Caco-2 (cell line): ENCODE data around the gene SIM2. TPM values are rescaled to one million over a fixed set of nuclear protein-coding genes. Genes with fewer than 3 reads are reported as not detected.
A peak's percentile ranks its signal among the peaks of the same experiment; 100 is the strongest.

Source experiments
- BruUV-seq: library from RNA; stranded (reverse); fragments of 400-500 nt; replicated peaks from 2 replicates; lab custom pipeline; 2021; lab: Mats Ljungman, UMichigan
- CTCF ChIA-PET: fragments of 300-600 bp; sonication (Branson Sonifier 250); formaldehyde crosslinking; loops from one replicate; lab custom pipeline; 2022; ENCODE audit warnings: antibody characterized with exemption; lab: Charles Lee
- POLR2A ChIA-PET: fragments of 300-600 bp; sonication (Branson Sonifier 250); formaldehyde crosslinking; loops from one replicate; lab custom pipeline; 2022; ENCODE audit warnings: antibody characterized with exemption; lab: Charles Lee
- DNase-seq, 2 experiments: peaks; one replicate each; pipeline versions ENCODE4 v3.0.0 to v3.0.0-alpha.2; 2020 to 2022
- H3K27me3 ChIP-seq: replicated peaks from 2 replicates; pipeline ENCODE4 v1.6.0; 2011; ENCODE audit warnings: low read length; ENCODE audit not compliant: control insufficient read depth, insufficient read depth
- H3K36me3 ChIP-seq: 2 replicates; pipeline ENCODE4 v1.5.1; 2011; ENCODE audit warnings: low read length; ENCODE audit not compliant: control insufficient read depth, insufficient read depth
- H3K4me1 ChIP-seq: fragments of 250-450 bp; sonication (Bioruptor Pico); 2 replicates; pipeline ENCODE4 v1.5.1; 2020; ENCODE audit warnings: mild to moderate bottlenecking
- H3K4me3 ChIP-seq: 2 replicates; pipeline ENCODE4 v1.5.1; 2011; ENCODE audit warnings: low read depth, mild to moderate bottlenecking, control low read depth, low read length
- H3K9me3 ChIP-seq: fragments of 250-450 bp; sonication (Bioruptor Pico); 2 replicates; pipeline ENCODE4 v1.5.1; 2020; ENCODE audit warnings: mild to moderate bottlenecking, moderate library complexity
- H3K27ac Mint-ChIP-seq: one replicate; pipeline ENCODE4 v1.8.0; 2022; ENCODE audit warnings: mixed read lengths; ENCODE audit not compliant: unreplicated experiment
- H3K27me3 Mint-ChIP-seq: one replicate; pipeline ENCODE4 v1.8.0; 2022; ENCODE audit warnings: mixed read lengths; ENCODE audit not compliant: insufficient read depth, unreplicated experiment
- H3K36me3 Mint-ChIP-seq: one replicate; pipeline ENCODE4 v1.8.0; 2022; ENCODE audit warnings: mild to moderate bottlenecking, mixed read lengths; ENCODE audit not compliant: insufficient read depth, unreplicated experiment
- H3K4me1 Mint-ChIP-seq: one replicate; pipeline ENCODE4 v1.8.0; 2022; ENCODE audit warnings: low read depth, mixed read lengths; ENCODE audit not compliant: unreplicated experiment
- H3K4me3 Mint-ChIP-seq: one replicate; pipeline ENCODE4 v1.8.0; 2022; ENCODE audit warnings: mild to moderate bottlenecking, moderate library complexity, mixed read lengths; ENCODE audit not compliant: unreplicated experiment
- H3K9me3 Mint-ChIP-seq: one replicate; pipeline ENCODE4 v1.8.0; 2022; ENCODE audit warnings: mixed read lengths; ENCODE audit not compliant: unreplicated experiment
- intact Hi-C: fragments of 100-400 bp; cut with micrococcal nuclease; formaldehyde crosslinking; loops from one replicate; pipeline ENCODE4 v1.10.0; 2022; ENCODE audit not compliant: unreplicated experiment
- total RNA-seq: library from RNA; stranded (reverse); gene quantifications from 2 replicates; pipeline ENCODE4 v1.2.3, GENCODE V29; 2022
- TF ChIP-seq, protein P1 (sequence below), 2 experiments: fragments of 200-600 bp in 1 of 2; IDR thresholded peaks; 1 replicate in 1 of 2; 2 replicates in 1 of 2; pipeline versions ENCODE4 v1.5.1 to v1.8.0; 2011 to 2022; ENCODE audit warnings: antibody characterized with exemption in 1 of 2, control low read depth in 1 of 2, inconsistent platforms in 1 of 2, low read depth in 1 of 2, low read length in 1 of 2, mild to moderate bottlenecking in 1 of 2, moderate library complexity in 1 of 2; ENCODE audit not compliant: insufficient read depth in 1 of 2, severe bottlenecking in 1 of 2, unreplicated experiment in 1 of 2

Gene SIM2
- total RNA-seq, 1 experiment from 2014 or later: 9.4 TPM

DNA sequence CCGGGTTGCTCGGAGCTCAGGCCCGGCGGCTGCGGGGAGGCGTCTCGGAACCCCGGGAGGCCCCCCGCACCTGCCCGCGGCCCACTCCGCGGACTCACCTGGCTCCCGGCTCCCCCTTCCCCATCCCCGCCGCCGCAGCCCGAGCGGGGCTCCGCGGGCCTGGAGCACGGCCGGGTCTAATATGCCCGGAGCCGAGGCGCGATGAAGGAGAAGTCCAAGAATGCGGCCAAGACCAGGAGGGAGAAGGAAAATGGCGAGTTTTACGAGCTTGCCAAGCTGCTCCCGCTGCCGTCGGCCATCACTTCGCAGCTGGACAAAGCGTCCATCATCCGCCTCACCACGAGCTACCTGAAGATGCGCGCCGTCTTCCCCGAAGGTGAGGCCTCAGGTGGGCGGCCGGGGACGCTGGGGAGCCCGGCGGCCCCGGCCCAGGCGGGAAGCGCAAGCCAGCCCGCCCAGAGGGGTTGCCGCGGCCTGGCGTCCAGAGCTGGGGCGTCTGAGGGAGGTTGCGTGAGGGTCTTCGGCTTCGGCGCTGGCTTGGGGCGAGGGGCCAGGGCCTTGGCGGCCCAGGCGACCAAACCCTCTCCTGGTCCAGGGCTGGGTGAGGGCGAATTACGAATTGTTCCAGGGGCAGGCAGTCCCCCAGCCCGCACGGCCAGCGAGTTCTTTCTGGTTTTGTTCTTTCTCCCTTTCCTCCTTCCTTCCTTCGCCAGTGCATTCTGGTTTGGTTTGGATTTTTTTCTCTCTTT, 805 bp downstream of the SIM2 start:
- Mint-ChIP-seq H3K27ac (peak overlapping the region; percentile 74), H3K27me3 (no peaks in the 10 kb centered on the region), H3K4me1 (peaks cover 7% of the 10 kb centered on the region), H3K9me3 (no peaks in the 10 kb centered on the region), H3K4me3 (peak overlapping the region; percentile 78), H3K36me3 (no peaks in the 10 kb centered on the region)
- ChIA-PET POLR2A (no interaction called here), CTCF (interaction anchor here (0.7 kb wide), 1 partner anchor 71 kb away, joined by 5 read pairs; no protein-coding TSS in a partner anchor)
- H3K9me3 ChIP-seq: no peaks in the 10 kb centered on the region
- no peaks in the 10 kb centered on the region for H3K36me3 ChIP-seq
- TF ChIP-seq, protein P1, sequence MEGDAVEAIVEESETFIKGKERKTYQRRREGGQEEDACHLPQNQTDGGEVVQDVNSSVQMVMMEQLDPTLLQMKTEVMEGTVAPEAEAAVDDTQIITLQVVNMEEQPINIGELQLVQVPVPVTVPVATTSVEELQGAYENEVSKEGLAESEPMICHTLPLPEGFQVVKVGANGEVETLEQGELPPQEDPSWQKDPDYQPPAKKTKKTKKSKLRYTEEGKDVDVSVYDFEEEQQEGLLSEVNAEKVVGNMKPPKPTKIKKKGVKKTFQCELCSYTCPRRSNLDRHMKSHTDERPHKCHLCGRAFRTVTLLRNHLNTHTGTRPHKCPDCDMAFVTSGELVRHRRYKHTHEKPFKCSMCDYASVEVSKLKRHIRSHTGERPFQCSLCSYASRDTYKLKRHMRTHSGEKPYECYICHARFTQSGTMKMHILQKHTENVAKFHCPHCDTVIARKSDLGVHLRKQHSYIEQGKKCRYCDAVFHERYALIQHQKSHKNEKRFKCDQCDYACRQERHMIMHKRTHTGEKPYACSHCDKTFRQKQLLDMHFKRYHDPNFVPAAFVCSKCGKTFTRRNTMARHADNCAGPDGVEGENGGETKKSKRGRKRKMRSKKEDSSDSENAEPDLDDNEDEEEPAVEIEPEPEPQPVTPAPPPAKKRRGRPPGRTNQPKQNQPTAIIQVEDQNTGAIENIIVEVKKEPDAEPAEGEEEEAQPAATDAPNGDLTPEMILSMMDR (IDR thresholded peaks at IDR 0.05; ENCODE audit: insufficient read depth in 1 of 2, low read depth in 1 of 2, low read length in 1 of 2, severe bottlenecking in 1 of 2, unreplicated experiment in 1 of 2): no peak
- no peaks in the 10 kb centered on the region for H3K4me1 ChIP-seq
- no peaks in the 10 kb centered on the region for H3K27me3 ChIP-seq
- peak overlapping the region; percentile 85 for H3K4me3 ChIP-seq
- DNase-seq: peak in 1 of 2 experiments; percentile 32
- intact Hi-C loops: loop anchor here (2.0 kb wide), 1 partner anchor 47 kb away; no protein-coding TSS in a partner anchor
- no TSS peak for BruUV-seq

DNA sequence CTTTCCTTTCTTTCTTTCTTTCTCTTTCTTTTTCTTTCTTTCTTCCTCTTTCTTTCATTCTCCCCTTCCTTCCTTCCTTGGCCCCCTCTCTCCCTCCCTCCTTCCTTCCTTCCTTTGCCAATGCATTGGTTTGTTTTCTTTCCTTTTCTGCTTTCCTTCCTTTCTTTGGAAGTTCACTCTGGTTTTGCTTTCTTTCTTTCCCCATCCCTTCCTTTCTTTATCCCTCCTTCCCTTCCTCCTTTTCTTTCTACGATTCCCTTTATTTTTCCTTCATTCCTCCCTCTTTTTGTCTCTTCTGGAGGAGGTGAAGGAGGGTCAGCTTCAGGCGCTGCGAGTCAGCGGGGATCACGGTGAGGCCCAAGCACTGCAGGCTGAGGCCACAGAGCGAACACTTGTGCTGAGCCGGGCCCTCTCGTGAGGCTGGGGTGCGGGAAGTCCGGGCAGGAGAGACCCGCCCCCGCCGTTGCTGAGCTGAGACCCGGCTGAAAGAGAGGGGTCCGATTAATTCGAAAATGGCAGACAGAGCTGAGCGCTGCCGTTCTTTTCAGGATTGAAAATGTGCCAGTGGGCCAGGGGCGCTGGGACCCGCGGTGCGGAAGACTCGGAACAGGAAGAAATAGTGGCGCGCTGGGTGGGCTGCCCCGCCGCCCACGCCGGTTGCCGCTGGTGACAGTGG, 1.5 kb downstream of the SIM2 start:
- TSS peak; percentile 31 for BruUV-seq
- H3K36me3 Mint-ChIP-seq: no peaks in the 10 kb centered on the region
- peak overlapping the region; percentile 74 for H3K27ac Mint-ChIP-seq
- Histone ChIP-seq H3K27me3 (no peaks in the 10 kb centered on the region), H3K4me3 (peak overlapping the region; percentile 85), H3K9me3 (no peaks in the 10 kb centered on the region), H3K36me3 (no peaks in the 10 kb centered on the region), H3K4me1 (no peaks in the 10 kb centered on the region)
- H3K9me3 Mint-ChIP-seq: no peaks in the 10 kb centered on the region
- TF ChIP-seq, protein P1 (IDR thresholded peaks at IDR 0.05; ENCODE audit: insufficient read depth in 1 of 2, low read depth in 1 of 2, low read length in 1 of 2, severe bottlenecking in 1 of 2, unreplicated experiment in 1 of 2): no peak
- intact Hi-C loops: no loop called here
- no peaks in the 10 kb centered on the region for H3K27me3 Mint-ChIP-seq
- POLR2A ChIA-PET: no interaction called here
- CTCF ChIA-PET: no interaction called here
- H3K4me3 Mint-ChIP-seq: peak overlapping the region; percentile 78
- DNase-seq: peak in 1 of 2 experiments; percentile 27
- H3K4me1 Mint-ChIP-seq: peaks cover 7% of the 10 kb centered on the region

DNA sequence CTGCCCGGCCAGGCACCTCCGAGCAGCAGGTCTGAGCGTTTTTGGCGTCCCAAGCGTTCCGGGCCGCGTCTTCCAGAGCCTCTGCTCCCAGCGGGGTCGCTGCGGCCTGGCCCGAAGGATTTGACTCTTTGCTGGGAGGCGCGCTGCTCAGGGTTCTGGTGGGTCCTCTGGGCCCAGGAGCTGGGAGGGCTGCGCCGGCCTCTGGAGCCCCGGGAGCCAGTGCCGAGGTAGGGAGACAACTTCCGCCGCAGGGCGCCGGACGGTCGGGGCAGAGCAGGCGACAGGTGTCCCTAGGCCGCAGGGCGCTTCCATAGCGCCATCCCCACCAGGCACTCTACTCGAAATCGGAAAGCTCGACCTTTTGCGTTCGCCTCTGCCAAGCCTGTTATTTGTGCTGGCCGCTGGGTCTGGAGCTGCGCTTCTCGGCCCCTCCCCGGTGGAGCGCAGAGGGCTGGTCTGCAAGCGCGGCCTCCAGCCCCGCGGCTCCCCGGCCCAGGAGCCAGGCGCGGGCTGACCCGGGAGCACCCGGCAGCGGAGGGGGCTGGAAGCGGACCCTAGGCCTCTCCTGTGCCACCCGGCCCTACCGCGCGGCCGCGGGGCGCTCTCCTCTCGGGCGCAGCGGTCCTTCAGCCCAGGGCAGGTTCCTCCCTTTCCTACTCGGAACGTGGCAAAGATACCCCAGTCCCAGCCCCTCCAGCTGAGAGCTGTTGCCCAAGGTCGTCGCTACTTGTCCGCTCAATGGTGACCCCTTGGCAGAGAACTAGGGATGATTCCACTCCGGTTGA, 2.2 kb downstream of the SIM2 start:
- BruUV-seq: no TSS peak
- Mint-ChIP-seq H3K9me3 (no peaks in the 10 kb centered on the region), H3K36me3 (no peaks in the 10 kb centered on the region), H3K27me3 (no peaks in the 10 kb centered on the region), H3K4me3 (peak overlapping the region; percentile 78), H3K4me1 (peaks cover 7% of the 10 kb centered on the region), H3K27ac (peak overlapping the region; percentile 74)
- Histone ChIP-seq H3K36me3 (no peaks in the 10 kb centered on the region), H3K4me3 (peak overlapping the region; percentile 85), H3K27me3 (no peaks in the 10 kb centered on the region), H3K4me1 (no peaks in the 10 kb centered on the region), H3K9me3 (no peaks in the 10 kb centered on the region)
- intact Hi-C loops: no loop called here
- DNase-seq: peak in 1 of 2 experiments; percentile 31
- POLR2A ChIA-PET: no interaction called here
- CTCF ChIA-PET: no interaction called here
- TF ChIP-seq, protein P1 (IDR thresholded peaks at IDR 0.05; ENCODE audit: insufficient read depth in 1 of 2, low read depth in 1 of 2, low read length in 1 of 2, severe bottlenecking in 1 of 2, unreplicated experiment in 1 of 2): no peak
